ENCODE measurements around the gene PC. TPM values are rescaled to one million over a fixed set of nuclear protein-coding genes. Genes with fewer than 3 reads are reported as not detected.

PC gene
- total and polyA plus RNA-seq, 9 of the 15 experiments (the other 6 are each of a cell fraction or from before 2014, with no cell fraction given) = 0.94 to 38.0 (median 8.7) TPM

- TF ChIP-seq NRF1 (conservative IDR thresholded peaks at IDR 0.05 in 1 of 2, IDR thresholded peaks at IDR 0.05 in 1 of 2) (peak; percentile 86 to 89), HNRNPLL (IDR thresholded peaks at IDR 0.05; ENCODE audit: low read depth, low read length, poor library complexity, severe bottlenecking) (peak; percentile 85), EGR1 (conservative IDR thresholded peaks at IDR 0.05) (peak; percentile 88), NEUROD1 (IDR thresholded peaks at IDR 0.05; ENCODE audit: borderline replicate concordance, low read depth, low read length, partially characterized antibody) (peak; percentile 97), MLX (CRISPR knock-in tag; conservative IDR thresholded peaks at IDR 0.05) (peak in 1 of 2 experiments; percentile 87; a peak in 2 of 4 replicates), XRCC5 (IDR thresholded peaks at IDR 0.05; ENCODE audit: low read depth, low read length) (0 out of 2 replicates have a peak, but pooled peaks have one; percentile 24), FOS (IDR thresholded peaks at IDR 0.05; ENCODE audit: extremely low read depth, insufficient read length) (peak; percentile 93), ZNF57 (CRISPR knock-in tag; IDR thresholded peaks at IDR 0.05) (no peak), CBX8 (IDR thresholded peaks at IDR 0.05; ENCODE audit: borderline replicate concordance, extremely low read depth, low read depth, low read length, poor library complexity, severe bottlenecking) (no peak), HMBOX1 (IDR thresholded peaks at IDR 0.05) (no peak), NCOA6 (IDR thresholded peaks at IDR 0.05) (peak; percentile 79; the same call in 1 of the 2 replicates), C11orf30 (IDR thresholded peaks at IDR 0.05; ENCODE audit: low read depth) (0 out of 2 replicates have a peak, but pooled peaks have one; percentile 31), ZNF318 (IDR thresholded peaks at IDR 0.05; ENCODE audit: borderline replicate concordance in 1 of 2, low read depth in 1 of 2) (peak in 1 of 2 experiments; percentile 95; a peak in 2 of 4 replicates), MYC (IDR thresholded peaks at IDR 0.05; ENCODE audit: low read depth, low read length) (peak; percentile 89), MYC (CRISPR knock-in tag; IDR thresholded peaks at IDR 0.05; ENCODE audit: borderline replicate concordance, low read depth) (no peak), RAD21 (CRISPR knock-in tag; conservative IDR thresholded peaks at IDR 0.05 in 1 of 2, IDR thresholded peaks at IDR 0.05 in 1 of 2) (0 out of 4 replicates have a peak, but pooled peaks of 1 of the 2 experiments have one; percentile 4)
Measured at GRCh38 chr11:66958232-66958955, at the start of gene PC (continued).
